K562 (cell line): ENCODE results near the gene WDR91. TPM values are rescaled to one million over a fixed set of nuclear protein-coding genes. Genes with fewer than 3 reads are reported as not detected.
A peak's percentile ranks its signal among the peaks of the same experiment; 100 is the strongest.

Experiments
- ADNP ChIP-seq: fragments of 200-800 bp; sonication (Bioruptor generic); IDR thresholded peaks from 2 replicates; pipeline ENCODE4 v1.6.1; 2016; ENCODE audit warnings: missing genetic modification characterization, missing compliant biosample characterization
- ARID2 ChIP-seq: fragments of 450-650 bp; IDR thresholded peaks from 2 replicates; pipeline ENCODE4 v1.6.1; 2017; ENCODE audit warnings: antibody characterized with exemption, mild to moderate bottlenecking
- C11orf30 ChIP-seq: fragments of 450-650 bp; IDR thresholded peaks from 2 replicates; pipeline ENCODE4 v1.6.1; 2016; ENCODE audit warnings: low read depth, mild to moderate bottlenecking
- E2F6 ChIP-seq, 2 experiments: IDR thresholded peaks; 2 replicates each; pipeline ENCODE4 v1.6.1; 2011; ENCODE audit warnings: borderline replicate concordance in 1 of 2, control low read depth in 1 of 2, low read depth in 1 of 2, low read length in 1 of 2, mild to moderate bottlenecking in 1 of 2, mixed read lengths in 1 of 2, moderate library complexity in 1 of 2; ENCODE audit not compliant: insufficient read depth in 1 of 2, insufficient read length in 1 of 2, poor library complexity in 1 of 2, severe bottlenecking in 1 of 2; ENCODE audit errors: extremely low read depth in 1 of 2
- GTF2E2 ChIP-seq: fragments of 200-800 bp; sonication (Bioruptor generic); IDR thresholded peaks from 2 replicates; pipeline ENCODE4 v1.6.1; 2016; ENCODE audit warnings: missing genetic modification characterization, missing compliant biosample characterization
- HNRNPK ChIP-seq: fragments of 200-400 bp; formaldehyde crosslinking; IDR thresholded peaks from one replicate; pipeline ENCODE4 v1.6.1; 2018; ENCODE audit warnings: mild to moderate bottlenecking, low read depth, low read length; ENCODE audit not compliant: poor library complexity, severe bottlenecking
- KHSRP ChIP-seq: fragments of 450-650 bp; IDR thresholded peaks from 2 replicates; pipeline ENCODE4 v1.6.1; 2017
- KLF6 ChIP-seq: fragments of 250-450 bp; sonication (Bioruptor Pico); IDR thresholded peaks from 2 replicates; pipeline ENCODE4 v1.4.0; 2020; ENCODE audit warnings: mild to moderate bottlenecking, moderate library complexity, borderline replicate concordance
- OTX1 ChIP-seq: fragments of 450-650 bp; formaldehyde crosslinking; IDR thresholded peaks from 2 replicates; pipeline ENCODE4 v1.4.0; 2022; ENCODE audit warnings: mild to moderate bottlenecking
- PHF8 ChIP-seq: fragments of 200-600 bp; sonication (generic); IDR thresholded peaks from 2 replicates; pipeline ENCODE4 v1.6.1; 2012; ENCODE audit warnings: mixed run types, mild to moderate bottlenecking, inconsistent platforms, low read length, moderate library complexity, borderline replicate concordance
- POLR2AphosphoS2 ChIP-seq: IDR thresholded peaks from 2 replicates; pipeline ENCODE4 v1.6.1; 2012; ENCODE audit warnings: low read length, improper control_type of control experiment
- SMARCC2 ChIP-seq: fragments of 450-650 bp; IDR thresholded peaks from 2 replicates; pipeline ENCODE4 v1.6.1; 2017; ENCODE audit warnings: antibody characterized with exemption, moderate library complexity, mild to moderate bottlenecking, low read depth
- TAF7 ChIP-seq: fragments of 450-650 bp; IDR thresholded peaks from 2 replicates; pipeline ENCODE4 v1.6.1; 2016; ENCODE audit warnings: missing genetic modification characterization, missing compliant biosample characterization
- ZBTB2 ChIP-seq: fragments of 450-650 bp; IDR thresholded peaks from 2 replicates; pipeline ENCODE4 v1.6.1; 2016; ENCODE audit warnings: antibody characterized with exemption
- ZKSCAN1 ChIP-seq: fragments of 150-350 bp; IDR thresholded peaks from 2 replicates; pipeline ENCODE4 v1.6.1; 2016; ENCODE audit warnings: low read depth, low read length
- ZNF143 ChIP-seq: sonication (generic); formaldehyde crosslinking; IDR thresholded peaks from 2 replicates; pipeline ENCODE4 v1.9.0; 2022; ENCODE audit warnings: mild to moderate bottlenecking, missing genetic modification reagents
- ZNF165 ChIP-seq: fragments of 250-450 bp; sonication (Bioruptor Pico); IDR thresholded peaks from 2 replicates; pipeline ENCODE4 v1.4.0; 2020; ENCODE audit warnings: borderline replicate concordance
- ZNF212 ChIP-seq: fragments of 450-650 bp; formaldehyde crosslinking; IDR thresholded peaks from 2 replicates; pipeline ENCODE4 v1.4.0; 2020; ENCODE audit warnings: mild to moderate bottlenecking
- ZNF311 ChIP-seq: fragments of 250-450 bp; sonication (Bioruptor Pico); IDR thresholded peaks from 2 replicates; pipeline ENCODE4 v1.4.0; 2020; ENCODE audit warnings: mild to moderate bottlenecking, moderate library complexity
- ZNF384 ChIP-seq: IDR thresholded peaks from 2 replicates; pipeline ENCODE4 v1.6.1; 2012; ENCODE audit warnings: low read depth, low read length, improper control_type of control experiment
- ZNF398 ChIP-seq: fragments of 250-450 bp; sonication (Bioruptor Pico); IDR thresholded peaks from 2 replicates; pipeline ENCODE4 v1.8.0; 2021; ENCODE audit warnings: moderate library complexity, mild to moderate bottlenecking, inconsistent platforms
- ZNF445 ChIP-seq: fragments of 250-450 bp; sonication (Bioruptor Pico); IDR thresholded peaks from 2 replicates; pipeline ENCODE4 v1.4.0; 2020; ENCODE audit warnings: low read depth, mild to moderate bottlenecking, moderate library complexity
- ZNF507 ChIP-seq: conservative IDR thresholded peaks from 2 replicates; pipeline ENCODE4 v1.6.1; 2017; ENCODE audit warnings: missing genetic modification characterization, missing compliant biosample characterization
- ZNF766 ChIP-seq: fragments of 200-800 bp; sonication (Bioruptor generic); conservative IDR thresholded peaks from 2 replicates; pipeline ENCODE4 v1.6.1; 2016; ENCODE audit warnings: missing genetic modification characterization, missing compliant biosample characterization
- polyA plus RNA-seq, 8 experiments: library from polyadenylated mRNA; depleted of rRNA in 4 of 8; stranded (reverse) in 5 of 8; unstranded in 3 of 8; fragments of >200 nt; fragmentation: Nextera tagmentation in 2 of 8; fragmentation: Illumina TruSeq in 1 of 8; extraction: Ambion mirVana in 2 of 8; extraction: Trizol in 1 of 8; gene quantifications; 2 replicates each; pipeline versions ENCODE4 v1.2.1 to v1.2.3, GENCODE V29; 2011 to 2014; ENCODE audit warnings: inconsistent platforms in 1 of 8, missing spikeins in 1 of 8
- total RNA-seq, 7 experiments: library from RNA; depleted of rRNA in 6 of 7; stranded (reverse); fragments of >200 nt in 6 of 7; fragmentation: Illumina TruSeq in 2 of 7; extraction: Trizol in 2 of 7; gene quantifications; 2 replicates each; pipeline versions ENCODE4 v1.2.1 to v1.2.3, GENCODE V29; 2011 to 2021; ENCODE audit warnings: low replicate concordance in 1 of 7

WDR91 gene
- total and polyA plus RNA-seq, 9 of the 15 experiments (the other 6 are each of a cell fraction or from before 2014, with no cell fraction given) = 1.9 to 18.2 (median 9.8) TPM

GRCh38 chr7:135160098-135160857, 51.0 kb downstream of the WDR91 start (continued):
- TF ChIP-seq E2F6 (IDR thresholded peaks at IDR 0.05; ENCODE audit: borderline replicate concordance in 1 of 2, extremely low read depth in 1 of 2, insufficient read depth in 1 of 2, insufficient read length in 1 of 2, low read depth in 1 of 2, low read length in 1 of 2, poor library complexity in 1 of 2, severe bottlenecking in 1 of 2) (no peak), ZNF143 (no peak), ZKSCAN1 (no peak), TAF7 (no peak; the same call in 1 of the 2 replicates), ADNP (tag) (peak; percentile 61; the same call in 1 of the 2 replicates), OTX1 (CRISPR knock-in tag) (0 out of 2 replicates have a peak, but pooled peaks have one; percentile 52), ZNF766 (CRISPR knock-in tag) (peak; percentile 65; the same call in 1 of the 2 replicates), ZNF165 (CRISPR knock-in tag) (peak; percentile 18; the same call in 1 of the 2 replicates), ZNF311 (CRISPR knock-in tag) (no peak; the same call in 1 of the 2 replicates), PHF8 (no peak; the same call in 1 of the 2 replicates), ZNF507 (tag) (no peak), POLR2AphosphoS2 (no peak), KHSRP (no peak), ZNF445 (CRISPR knock-in tag) (peak; percentile 12; the same call in 1 of the 2 replicates), GTF2E2 (tag) (no peak), ZBTB2 (peak; percentile 48; the same call in 1 of the 2 replicates), KLF6 (peak; percentile 51; the same call in 1 of the 2 replicates), SMARCC2 (peak; percentile 90), HNRNPK (no peak), ARID2 (no peak), ZNF398 (peak; percentile 56; the same call in 1 of the 2 replicates), ZNF212 (CRISPR knock-in tag) (no peak), ZNF384 (no peak), C11orf30 (peak; percentile 97)
